NCI-H748 treated with DMSO at 0.1 percent for 48 hours (cell line): ENCODE data around the gene WDFY1.

ENCODE experiments used
- DNase-seq: peaks from one replicate; lab custom pipeline; 2025; lab: John Stamatoyannopoulos, UW

The WDFY1 gene

GRCh38 chr2:223930103-223930976 is 14.8 kb downstream of the WDFY1 start:
- DNase-seq: no peak

GRCh38 chr2:223929571-223930102 is 15.5 kb downstream of the WDFY1 start:
- DNase-seq: no peak

GRCh38 chr2:223928113-223929006 is 16.8 kb downstream of the WDFY1 start:
- DNase-seq: no peak

GRCh38 chr2:223925106-223925505 is 20.0 kb downstream of the WDFY1 start:
- no peak for DNase-seq

GRCh38 chr2:223923976-223924375 is 21.2 kb downstream of the WDFY1 start:
- no peak for DNase-seq

- DNase-seq: no peak
Observed at GRCh38 chr2:223922308-223922707, 22.8 kb downstream of the WDFY1 start.

- DNase-seq: no peak
Observed at GRCh38 chr2:223921204-223921603, 23.9 kb downstream of the WDFY1 start.

- no peak for DNase-seq
Observed at GRCh38 chr2:223920109-223920508, 25.0 kb downstream of the WDFY1 start.

GRCh38 chr2:223918671-223919134 is 26.4 kb downstream of the WDFY1 start:
- no peak for DNase-seq

GRCh38 chr2:223916181-223916920 is 28.8 kb downstream of the WDFY1 start:
- DNase-seq: no peak

GRCh38 chr2:223915071-223915470 is 30.1 kb downstream of the WDFY1 start:
- no peak for DNase-seq

- DNase-seq: no peak
Observed at GRCh38 chr2:223914324-223914723, 30.8 kb downstream of the WDFY1 start.

GRCh38 chr2:223909001-223909741 is 36.0 kb downstream of the WDFY1 start:
- no peak for DNase-seq

- DNase-seq: no peak
Observed at GRCh38 chr2:223908304-223908998, 36.7 kb downstream of the WDFY1 start.

GRCh38 chr2:223905996-223906395 is 39.1 kb downstream of the WDFY1 start:
- DNase-seq: no peak

- DNase-seq: no peak
Observed at GRCh38 chr2:223901854-223902253, 43.3 kb downstream of the WDFY1 start.

- DNase-seq: no peak
Observed at GRCh38 chr2:223901311-223901710, 43.8 kb downstream of the WDFY1 start.

GRCh38 chr2:223900531-223900930 is 44.6 kb downstream of the WDFY1 start:
- DNase-seq: no peak

GRCh38 chr2:223900066-223900465 is 45.1 kb downstream of the WDFY1 start:
- DNase-seq: no peak

GRCh38 chr2:223897669-223898330 is 47.3 kb downstream of the WDFY1 start:
- DNase-seq: no peak
